AG04449 (cell line): ENCODE results near the gene SEC11A.

Experiments used
- CTCF ChIA-PET: fragments of 350-600 bp; formaldehyde crosslinking; extraction: SDS; loops from one replicate; lab custom pipeline; 2021; ENCODE audit warnings: antibody characterized with exemption; lab: Yijun Ruan, JAX
- POLR2A ChIA-PET: fragments of 400-600, 350-600 bp; formaldehyde crosslinking; extraction: SDS; loops from one replicate; lab custom pipeline; 2020; ENCODE audit warnings: antibody characterized with exemption, inconsistent platforms; lab: Yijun Ruan, JAX
- DNase-seq: peaks from one replicate; pipeline ENCODE4 v3.0.0-alpha.2; 2010; ENCODE audit warnings: low read depth, low spot score
- H3K4me3 ChIP-seq: 2 replicates; pipeline ENCODE4 v1.5.1; 2011; ENCODE audit warnings: low read depth, mild to moderate bottlenecking, control low read depth, low read length
- CTCF ChIP-seq: IDR thresholded peaks from one replicate; pipeline ENCODE4 v1.5.1; 2011; ENCODE audit warnings: mild to moderate bottlenecking, moderate library complexity, low read length, control low read depth, inconsistent platforms; ENCODE audit not compliant: insufficient read depth; ENCODE audit errors: missing control alignments

The SEC11A gene

GRCh38 chr15:84620626-84621025 lies 95.3 kb downstream of the SEC11A start:
- CTCF ChIA-PET: interaction anchor here (1.4 to 2.2 kb wide), 2 partner anchors 21 to 33 kb away, joined by 5 to 7 read pairs; no protein-coding TSS in a partner anchor
- no peak for DNase-seq
- TF ChIP-seq CTCF: no peak
- POLR2A ChIA-PET: no interaction called here
- H3K4me3 ChIP-seq: no peak overlapping the region
